ENCODE results near the gene KCNN3.

Gene KCNN3

GRCh38 chr1:154788110-154788870 is 81.8 kb downstream of the KCNN3 start:
- Histone ChIP-seq H3K4me3 (ENCODE audit: low read depth, low read length) (no peak overlapping the region), H3K4me2 (ENCODE audit: low read length) (no peak overlapping the region)
- no peak for TF ChIP-seq CTCF (IDR thresholded peaks at IDR 0.05)

GRCh38 chr1:154786804-154787570 is 83.1 kb downstream of the KCNN3 start:
- TF ChIP-seq CTCF (IDR thresholded peaks at IDR 0.05), result no peak
- Histone ChIP-seq H3K9ac (no peak overlapping the region), H3K36me3 (ENCODE audit: control insufficient read depth, insufficient read depth, low read length) (no peaks in the 10 kb centered on the region), H3K4me2 (ENCODE audit: low read length) (no peak overlapping the region), H3K79me2 (no peaks in the 10 kb centered on the region), H3K27ac (no peak overlapping the region), H3K9me3 (ENCODE audit: control insufficient read depth, low read length) (no peaks in the 10 kb centered on the region), H3K27me3 (ENCODE audit: control insufficient read depth, insufficient read depth, low read length) (no peaks in the 10 kb centered on the region), H3K4me3 (ENCODE audit: low read depth, low read length) (no peak overlapping the region), H3K4me1 (no peaks in the 10 kb centered on the region), H2AFZ (no peak overlapping the region)

More at GRCh38 chr1:154788110-154788870, 81.8 kb downstream of the KCNN3 start:
- Histone ChIP-seq H3K79me2 (no peaks in the 10 kb centered on the region), H3K9ac (no peak overlapping the region), H3K9me3 (ENCODE audit: control insufficient read depth, low read length) (no peaks in the 10 kb centered on the region), H2AFZ (no peak overlapping the region), H3K27me3 (ENCODE audit: control insufficient read depth, insufficient read depth, low read length) (no peaks in the 10 kb centered on the region), H3K27ac (no peak overlapping the region), H3K4me1 (no peaks in the 10 kb centered on the region), H3K36me3 (ENCODE audit: control insufficient read depth, insufficient read depth, low read length) (no peaks in the 10 kb centered on the region)

GRCh38 chr1:154784924-154785531 is 85.1 kb downstream of the KCNN3 start:
- Histone ChIP-seq H3K36me3 (ENCODE audit: control insufficient read depth, insufficient read depth, low read length) (no peaks in the 10 kb centered on the region), H3K79me2 (no peaks in the 10 kb centered on the region), H3K4me1 (no peaks in the 10 kb centered on the region), H3K4me2 (ENCODE audit: low read length) (no peak overlapping the region), H2AFZ (no peak overlapping the region), H3K27me3 (ENCODE audit: control insufficient read depth, insufficient read depth, low read length) (no peaks in the 10 kb centered on the region), H3K4me3 (ENCODE audit: low read depth, low read length) (no peak overlapping the region), H3K9me3 (ENCODE audit: control insufficient read depth, low read length) (no peaks in the 10 kb centered on the region), H3K27ac (no peak overlapping the region), H3K9ac (no peak overlapping the region)
- TF ChIP-seq CTCF (IDR thresholded peaks at IDR 0.05), result no peak

GRCh38 chr1:154784416-154784815 is 85.7 kb downstream of the KCNN3 start:
- Histone ChIP-seq H3K27me3 (ENCODE audit: control insufficient read depth, insufficient read depth, low read length) (no peaks in the 10 kb centered on the region), H3K79me2 (no peaks in the 10 kb centered on the region), H3K9me3 (ENCODE audit: control insufficient read depth, low read length) (no peaks in the 10 kb centered on the region), H2AFZ (no peak overlapping the region), H3K4me1 (no peaks in the 10 kb centered on the region), H3K27ac (no peak overlapping the region), H3K36me3 (ENCODE audit: control insufficient read depth, insufficient read depth, low read length) (no peaks in the 10 kb centered on the region), H3K4me3 (ENCODE audit: low read depth, low read length) (no peak overlapping the region), H3K9ac (no peak overlapping the region), H3K4me2 (ENCODE audit: low read length) (no peak overlapping the region)
- no peak for TF ChIP-seq CTCF (IDR thresholded peaks at IDR 0.05)
